Prostate gland (tissue), 2 donors: ENCODE results near the gene SH3BGRL3. TPM values are rescaled to one million over a fixed set of nuclear protein-coding genes. Genes with fewer than 3 reads are reported as not detected.
"Not testable (repeated sequence)": the region's sequence is repeated elsewhere in the genome, so short reads cannot be mapped to it uniquely, and the experiment has no call there.

Source experiments
- DNase-seq: peaks from one replicate; pipeline ENCODE4 v3.0.0-alpha.2; 2019; ENCODE audit warnings: low spot score
- H3K27ac ChIP-seq, 2 donors: fragments of 200-600 bp; sonication (generic); 2 replicates each; pipeline ENCODE4 v1.5.1; 2017 to 2019
- H3K27me3 ChIP-seq: fragments of 200-600 bp; sonication (generic); replicated peaks from 2 replicates; pipeline ENCODE4 v1.5.1; 2019; ENCODE audit not compliant: insufficient read depth
- H3K36me3 ChIP-seq, 2 donors: fragments of 200-600 bp; sonication (generic); 1 replicate in 1 of 2; 2 replicates in 1 of 2; pipeline versions ENCODE4 v1.5.1 to v1.8.1; 2017 to 2019
- H3K4me1 ChIP-seq: fragments of 200-600 bp; sonication (generic); replicated peaks from 2 replicates; pipeline ENCODE4 v1.5.1; 2019
- H3K4me3 ChIP-seq, 2 donors: fragments of 200-600 bp; sonication (generic); 2 replicates each; pipeline ENCODE4 v1.5.1; 2017 to 2019
- H3K9me3 ChIP-seq: fragments of 200-600 bp; sonication (generic); 2 replicates; pipeline ENCODE4 v1.5.1; 2017
- POLR2A ChIP-seq: fragments of 450-650 bp; IDR thresholded peaks from one replicate; pipeline ENCODE4 v1.6.1; 2016; ENCODE audit warnings: antibody characterized with exemption, mild to moderate bottlenecking
- POLR2AphosphoS5 ChIP-seq: sonication (generic); formaldehyde crosslinking; IDR thresholded peaks from one replicate; pipeline ENCODE4 v1.6.1; 2017; ENCODE audit warnings: antibody characterized with exemption
- WGBS: methylation state at CpG from one replicate; pipeline ENCODE4 v1.1.5; 2018; 5-methylcytosine and 5-hydroxymethylcytosine counted together
- intact Hi-C: fragments of 100-400 bp; cut with DNase I; formaldehyde crosslinking; loops from one replicate; pipeline ENCODE4 v1.14.2; 2022
- total RNA-seq, 2 donors: library from RNA; depleted of rRNA; stranded (reverse); fragments of >200 nt; gene quantifications; one replicate each; pipeline ENCODE4 v1.1.0, GENCODE V29; 2016
- TF ChIP-seq, protein P1 (sequence below), 4 experiments: fragments of 200-600 bp in 2 of 4; fragments of 450-650 bp in 2 of 4; sonication (generic) in 2 of 4; IDR thresholded peaks; 1 replicate in 3 of 4; 2 replicates in 1 of 4; pipeline ENCODE4 v1.5.1; 2016 to 2019; ENCODE audit warnings: antibody characterized with exemption in 4 of 4, mild to moderate bottlenecking in 2 of 4, moderate library complexity in 2 of 4

SH3BGRL3 gene
- total RNA-seq, result 10 to 100 TPM; 37.4 to 55.3 TPM

DNA sequence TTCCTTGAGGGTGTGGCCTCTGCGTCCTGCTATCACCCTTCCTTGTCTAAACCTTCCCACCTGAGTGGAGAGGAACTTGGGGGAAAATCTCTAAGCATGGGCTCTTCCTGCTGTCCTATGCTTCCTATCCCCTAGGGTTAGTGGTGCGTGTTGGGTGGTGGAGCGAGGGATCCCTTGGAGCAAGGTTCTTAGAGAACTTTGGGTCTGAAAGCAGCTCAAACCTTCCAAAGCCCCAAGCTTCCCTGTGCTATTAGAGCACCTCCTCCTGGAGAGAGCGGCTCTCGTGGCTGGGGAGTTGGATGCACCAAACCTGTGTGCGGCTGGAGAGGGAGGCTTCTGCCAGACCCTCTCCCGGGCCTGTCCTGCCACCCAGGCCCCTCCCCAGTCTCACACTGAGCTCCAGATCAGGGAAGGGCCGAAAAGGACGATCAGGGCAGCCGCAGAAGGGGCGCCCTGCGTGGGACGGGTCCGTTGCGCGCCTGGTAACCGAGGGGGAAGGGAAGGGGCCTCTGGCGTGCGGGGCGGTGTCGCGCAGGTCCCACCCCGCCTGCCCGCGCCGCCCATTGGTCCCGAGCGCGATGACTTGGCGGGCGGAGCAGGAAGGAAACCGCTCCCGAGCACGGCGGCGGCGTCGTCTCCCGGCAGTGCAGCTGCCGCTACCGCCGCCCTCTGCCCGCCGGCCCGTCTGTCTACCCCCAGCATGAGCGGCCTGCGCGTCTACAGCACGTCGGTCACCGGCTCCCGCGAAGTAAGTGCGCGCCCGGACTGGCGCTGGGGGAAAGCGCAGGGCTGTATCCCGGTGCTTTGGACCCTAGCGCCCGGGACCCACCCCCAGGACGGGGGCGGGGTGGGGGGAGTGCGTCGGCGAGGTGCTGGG lies at the start of gene SH3BGRL3:
TSS of gene SH3BGRL3 (plus strand) at position 631 of the 877 bp plus-strand sequence. CDS start at position 701, 70 bp downstream.
- no peaks in the 10 kb centered on the region for H3K9me3 ChIP-seq
- WGBS, result 2% methylated on average over 56 of the region's 66 CpGs
- H3K36me3 ChIP-seq, result no peaks in the 10 kb centered on the region
- TF ChIP-seq POLR2AphosphoS5, result peak; percentile 89
- peak; percentile 99 for TF ChIP-seq POLR2A
- TF ChIP-seq, protein P1, sequence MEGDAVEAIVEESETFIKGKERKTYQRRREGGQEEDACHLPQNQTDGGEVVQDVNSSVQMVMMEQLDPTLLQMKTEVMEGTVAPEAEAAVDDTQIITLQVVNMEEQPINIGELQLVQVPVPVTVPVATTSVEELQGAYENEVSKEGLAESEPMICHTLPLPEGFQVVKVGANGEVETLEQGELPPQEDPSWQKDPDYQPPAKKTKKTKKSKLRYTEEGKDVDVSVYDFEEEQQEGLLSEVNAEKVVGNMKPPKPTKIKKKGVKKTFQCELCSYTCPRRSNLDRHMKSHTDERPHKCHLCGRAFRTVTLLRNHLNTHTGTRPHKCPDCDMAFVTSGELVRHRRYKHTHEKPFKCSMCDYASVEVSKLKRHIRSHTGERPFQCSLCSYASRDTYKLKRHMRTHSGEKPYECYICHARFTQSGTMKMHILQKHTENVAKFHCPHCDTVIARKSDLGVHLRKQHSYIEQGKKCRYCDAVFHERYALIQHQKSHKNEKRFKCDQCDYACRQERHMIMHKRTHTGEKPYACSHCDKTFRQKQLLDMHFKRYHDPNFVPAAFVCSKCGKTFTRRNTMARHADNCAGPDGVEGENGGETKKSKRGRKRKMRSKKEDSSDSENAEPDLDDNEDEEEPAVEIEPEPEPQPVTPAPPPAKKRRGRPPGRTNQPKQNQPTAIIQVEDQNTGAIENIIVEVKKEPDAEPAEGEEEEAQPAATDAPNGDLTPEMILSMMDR (IDR thresholded peaks at IDR 0.05), result peak in 3 of 4 experiments; percentile 11 to 45 (median 36)
- H3K4me1 ChIP-seq, result peaks cover 23% of the 10 kb centered on the region
- peak; percentile 87 for DNase-seq
- peak within 1 kb of the TSS; percentile 87 to 92 for H3K27ac ChIP-seq
- intact Hi-C loops, result loop anchor here (5.0 kb wide), 2 partner anchors 47 to 167 kb away; partner anchors contain the start of genes CEP85 and PDIK1L
- H3K27me3 ChIP-seq, result no peaks in the 10 kb centered on the region
- peak within 1 kb of the TSS; percentile 77 to 91 for H3K4me3 ChIP-seq

DNA sequence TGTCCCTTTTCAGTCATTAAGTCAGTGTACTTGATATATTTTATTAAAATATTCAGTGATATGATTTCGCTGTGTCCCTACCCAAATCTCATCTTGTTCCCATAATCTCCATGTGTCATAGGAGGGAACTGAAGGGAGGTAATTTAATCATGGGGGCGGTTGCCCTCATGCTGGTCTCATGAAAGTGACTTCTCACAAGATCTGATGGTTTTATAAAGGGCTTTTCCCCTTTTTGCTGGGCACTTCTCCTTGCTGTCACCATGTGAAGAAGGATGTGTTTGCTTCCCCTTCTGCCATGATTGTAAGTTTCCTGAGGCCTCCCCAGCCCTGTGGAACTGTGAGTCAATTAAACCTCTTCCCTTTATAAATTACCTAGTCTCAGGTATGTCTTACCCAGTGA lies 49.2 kb upstream of the SH3BGRL3 start:
- not testable (repeated sequence) for DNase-seq, H3K4me3 ChIP-seq, H3K4me1 ChIP-seq, H3K36me3 ChIP-seq, H3K9me3 ChIP-seq, H3K27me3 ChIP-seq, H3K27ac ChIP-seq
- WGBS, result 78% methylated on average over 2 of the region's 2 CpGs
- intact Hi-C loops, result loop anchor here (5.0 kb wide), 1 partner anchor 47 kb away; no protein-coding TSS in a partner anchor

DNA sequence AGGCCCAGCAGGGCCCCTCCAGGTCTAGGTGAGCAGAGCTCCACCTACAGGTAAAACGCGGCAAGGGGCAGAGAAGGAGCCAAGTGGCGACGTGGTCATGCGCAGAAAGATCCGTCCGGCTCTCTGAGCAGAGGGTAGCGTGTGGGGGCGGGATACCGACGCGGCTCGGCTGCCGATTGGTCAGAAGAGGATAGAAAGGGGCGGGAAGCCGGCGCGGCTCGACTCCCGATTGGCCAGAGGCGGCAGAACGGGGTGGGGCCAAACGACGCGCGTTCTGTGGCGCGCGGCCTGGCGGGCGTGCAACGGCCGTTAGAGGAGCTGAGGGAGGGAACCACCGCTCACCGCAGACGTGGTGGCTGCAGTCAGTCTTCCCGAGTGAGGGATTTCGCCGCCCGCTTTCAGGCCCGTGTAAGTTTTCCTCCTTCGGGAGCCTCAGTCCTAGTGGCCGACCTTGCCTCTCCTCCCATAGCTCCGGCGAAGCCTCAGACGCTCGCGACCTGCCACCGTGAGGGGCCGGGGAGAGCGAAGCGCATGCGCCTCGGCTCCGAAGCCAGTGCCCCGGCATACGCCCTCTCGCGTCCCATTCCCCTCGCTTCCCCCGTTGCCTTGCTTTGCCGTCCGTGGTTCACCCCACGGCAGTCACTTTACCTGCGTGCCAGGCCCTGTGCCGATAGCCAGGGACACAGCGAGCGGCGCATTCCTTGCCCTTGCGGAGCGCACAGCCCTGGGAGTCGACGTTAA lies 45.8 kb upstream of the SH3BGRL3 start, which contains the start of gene CEP85:
TSS of gene CEP85 (plus strand) at position 298 of the 741 bp plus-strand sequence. CDS start 5,584 bp downstream, outside the sequence.
- Histone ChIP-seq H3K27ac (peak within 1 kb of the TSS; percentile 84 to 88), H3K4me1 (no peaks in the 10 kb centered on the region), H3K27me3 (no peaks in the 10 kb centered on the region), H3K4me3 (peak within 1 kb of the TSS; percentile 57 to 70), H3K36me3 (no peaks in the 10 kb centered on the region), H3K9me3 (no peaks in the 10 kb centered on the region)
- DNase-seq, result peak; percentile 98
- TF ChIP-seq POLR2AphosphoS5 (peak; percentile 94), POLR2A (peak; percentile 84)
- TF ChIP-seq, protein P1 (IDR thresholded peaks at IDR 0.05), result peak; percentile 63 to 96 (median 88)
- under 1% methylated on average over 65 of the region's 73 CpGs for WGBS
- intact Hi-C loops, result loop anchor here (2.0 to 5.0 kb wide), 2 partner anchors 43 to 65 kb away; partner anchors contain the start of genes C1orf232 and ZNF593

DNA sequence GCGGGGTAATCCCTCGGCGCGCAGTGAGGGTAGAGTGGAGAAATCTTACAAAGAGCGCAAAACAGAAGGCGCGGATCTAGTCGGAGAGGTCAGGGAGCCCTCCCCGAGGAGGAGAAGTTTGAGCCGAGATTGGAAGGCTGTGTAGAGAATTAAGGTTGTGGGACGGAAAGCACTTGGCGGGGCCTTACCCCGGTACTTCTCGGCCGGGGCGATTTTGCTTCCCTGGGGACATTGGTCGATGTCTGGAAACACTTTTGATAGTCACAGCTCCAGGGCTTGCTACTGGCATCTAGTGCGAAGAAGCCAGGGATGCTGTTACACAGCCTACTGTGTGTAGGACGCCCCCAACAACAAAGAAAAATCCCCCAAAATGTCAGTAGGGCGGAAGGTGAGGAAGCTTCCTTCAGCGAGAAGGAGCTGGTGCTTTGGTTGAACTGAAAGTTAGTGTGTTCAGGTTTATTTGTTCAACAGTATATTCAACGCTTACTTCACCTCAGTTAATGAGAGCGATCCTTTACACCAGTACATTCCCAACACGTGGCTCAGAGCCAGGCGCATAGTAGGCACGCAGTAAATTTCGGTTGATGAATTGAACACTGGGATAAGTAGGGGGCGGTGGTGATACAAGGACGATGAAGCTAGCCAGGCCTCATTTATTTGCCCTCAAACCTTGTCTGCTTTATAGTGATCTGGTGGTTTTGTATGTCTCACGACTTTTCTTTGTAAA lies 45.1 kb upstream of the SH3BGRL3 start:
- intact Hi-C loops, result loop anchor here (5.0 kb wide), 1 partner anchor 42 kb away; no protein-coding TSS in a partner anchor
- no peaks in the 10 kb centered on the region for H3K27me3 ChIP-seq
- no peaks in the 10 kb centered on the region for H3K4me1 ChIP-seq
- 3% methylated on average over 30 of the region's 30 CpGs for WGBS
- peak overlapping the region; percentile 84 to 88 for H3K27ac ChIP-seq
- no peaks in the 10 kb centered on the region for H3K36me3 ChIP-seq
- no peaks in the 10 kb centered on the region for H3K9me3 ChIP-seq
- TF ChIP-seq, protein P1 (IDR thresholded peaks at IDR 0.05), result no peak
- no peak for TF ChIP-seq POLR2A
- TF ChIP-seq POLR2AphosphoS5, result no peak
- peak overlapping the region; percentile 57 to 70 for H3K4me3 ChIP-seq
- peak; percentile 20 for DNase-seq
